Activated T-cell treated with anti-CD3 and anti-CD28 coated beads for 1 hour (primary cell): Measurements from ENCODE around the gene FAM98B.
"Not testable (repeated sequence)": the region's sequence is repeated elsewhere in the genome, so short reads cannot be mapped to it uniquely, and the experiment has no call there.

Experiments used
- DNase-seq: peaks from one replicate; pipeline ENCODE4 v3.0.0-alpha.2; 2020; ENCODE audit warnings: low read depth

Gene FAM98B

DNA sequence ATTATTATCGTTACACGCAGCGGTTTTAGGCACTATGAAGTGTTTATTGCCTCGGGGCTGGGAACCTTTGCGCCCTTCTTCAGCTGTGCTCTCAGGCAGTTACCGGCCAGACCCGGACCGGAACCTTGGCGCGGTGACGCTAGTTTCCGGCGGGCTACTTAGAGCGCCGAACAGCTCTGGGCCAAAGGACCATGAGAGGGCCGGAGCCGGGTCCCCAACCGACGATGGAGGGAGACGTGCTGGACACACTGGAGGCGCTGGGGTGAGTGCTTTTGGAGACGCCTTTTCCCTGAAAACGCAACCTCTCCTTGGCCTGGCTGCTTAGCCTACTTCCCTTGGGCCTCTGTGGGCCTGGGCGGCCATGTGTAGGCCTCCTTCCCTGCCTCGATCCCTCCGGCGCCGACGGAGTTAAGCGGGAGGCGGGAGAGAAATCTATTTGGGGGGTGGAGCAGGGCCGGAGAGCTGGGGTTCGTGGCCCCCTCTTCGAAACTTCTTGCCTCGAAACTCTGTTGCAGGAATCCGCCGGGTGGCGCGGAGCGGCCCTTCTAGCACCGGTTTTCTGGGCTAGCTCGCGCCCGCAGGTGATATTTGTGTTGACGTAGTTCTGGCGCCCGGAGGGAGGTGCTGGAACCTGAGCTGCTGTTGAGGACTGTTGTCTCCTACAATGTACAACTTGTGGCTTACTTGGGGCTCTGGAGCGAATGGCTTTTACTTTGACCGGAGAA lies at the start of gene FAM98B:
TSS of gene FAM98B (plus strand) at position 157 of the 725 bp plus-strand sequence. CDS start at position 192, 35 bp downstream.
- DNase-seq: peak; percentile 82

DNA sequence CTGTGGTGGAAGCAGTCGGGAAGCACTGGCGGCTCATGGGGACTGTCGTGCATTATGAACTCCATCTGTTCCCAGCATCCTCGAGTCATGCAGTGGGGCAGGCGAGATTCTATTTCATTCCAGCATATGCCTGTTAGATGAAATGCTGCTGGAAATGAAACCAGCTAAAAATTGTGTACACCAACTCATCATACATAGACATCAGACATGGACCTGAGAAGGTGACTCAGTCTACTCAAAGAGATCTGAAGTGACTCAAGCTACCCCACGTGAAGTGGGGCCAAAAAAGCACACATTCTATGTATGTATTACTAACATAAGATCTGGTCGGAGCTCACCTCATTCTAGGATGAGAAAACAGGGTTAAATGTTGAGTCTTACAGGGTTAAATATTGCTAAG lies 47.5 kb upstream of the FAM98B start:
- no peak for DNase-seq

DNA sequence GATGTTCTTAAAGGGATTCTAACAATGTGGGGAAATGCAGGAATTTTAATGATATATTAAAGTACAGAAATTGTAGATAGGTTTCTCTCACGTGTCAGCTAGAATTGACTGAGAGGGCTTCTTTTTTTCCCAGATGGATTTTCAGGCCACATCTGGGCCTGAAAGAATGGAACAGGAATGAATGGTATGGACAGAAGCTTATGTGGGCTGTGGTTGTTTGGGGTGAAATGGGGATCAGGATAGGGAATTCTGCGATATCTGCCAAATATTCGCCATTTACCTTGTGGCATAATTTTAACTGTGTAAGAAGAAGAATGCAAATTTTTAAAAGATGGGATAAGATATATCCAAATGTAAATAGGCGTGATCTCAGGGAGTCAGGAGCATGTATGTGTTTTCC lies 45.4 kb upstream of the FAM98B start:
- no peak for DNase-seq

DNA sequence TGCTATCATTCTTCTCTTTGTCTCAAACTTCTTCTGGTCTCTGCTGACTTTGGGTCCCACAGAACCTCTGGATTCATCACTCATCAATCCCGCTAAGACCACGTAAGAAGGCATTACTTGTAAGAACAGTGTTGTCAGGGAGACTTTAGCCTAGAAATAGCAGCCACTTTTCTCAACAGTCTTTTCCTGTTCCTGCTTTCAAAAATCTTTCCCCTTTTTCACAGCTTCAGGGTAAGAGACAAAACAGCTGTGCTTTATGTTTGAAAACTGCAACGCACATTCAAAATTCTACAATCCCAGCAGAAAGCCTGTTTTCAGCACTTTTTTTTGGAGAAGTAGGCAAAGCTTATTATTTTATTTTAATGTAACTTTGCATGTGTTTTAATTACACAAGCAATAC lies 42.0 kb upstream of the FAM98B start:
- no peak for DNase-seq

GRCh38 chr15:38412466-38412865 lies 41.5 kb upstream of the FAM98B start:
- DNase-seq: no peak

DNA sequence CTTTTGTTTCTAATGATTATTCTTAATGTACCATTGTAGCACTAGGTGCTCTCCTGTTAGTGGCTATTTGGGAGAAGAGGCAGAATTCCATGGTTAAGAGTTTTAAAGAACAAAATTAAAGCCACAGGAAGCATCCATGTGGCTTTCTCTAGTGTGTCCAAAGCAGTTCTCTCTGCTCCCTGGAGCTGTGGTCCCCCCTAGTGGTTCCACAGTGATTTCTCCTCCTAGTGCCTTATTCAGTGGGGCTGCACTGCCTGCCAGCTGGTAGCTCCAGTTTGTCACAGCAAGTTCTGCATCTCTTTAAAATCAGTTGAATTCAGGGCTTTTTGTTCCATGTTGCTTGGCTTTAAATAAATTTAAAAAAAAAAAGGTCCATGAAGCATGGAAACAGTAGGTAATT lies 39.6 kb upstream of the FAM98B start:
- no peak for DNase-seq

DNA sequence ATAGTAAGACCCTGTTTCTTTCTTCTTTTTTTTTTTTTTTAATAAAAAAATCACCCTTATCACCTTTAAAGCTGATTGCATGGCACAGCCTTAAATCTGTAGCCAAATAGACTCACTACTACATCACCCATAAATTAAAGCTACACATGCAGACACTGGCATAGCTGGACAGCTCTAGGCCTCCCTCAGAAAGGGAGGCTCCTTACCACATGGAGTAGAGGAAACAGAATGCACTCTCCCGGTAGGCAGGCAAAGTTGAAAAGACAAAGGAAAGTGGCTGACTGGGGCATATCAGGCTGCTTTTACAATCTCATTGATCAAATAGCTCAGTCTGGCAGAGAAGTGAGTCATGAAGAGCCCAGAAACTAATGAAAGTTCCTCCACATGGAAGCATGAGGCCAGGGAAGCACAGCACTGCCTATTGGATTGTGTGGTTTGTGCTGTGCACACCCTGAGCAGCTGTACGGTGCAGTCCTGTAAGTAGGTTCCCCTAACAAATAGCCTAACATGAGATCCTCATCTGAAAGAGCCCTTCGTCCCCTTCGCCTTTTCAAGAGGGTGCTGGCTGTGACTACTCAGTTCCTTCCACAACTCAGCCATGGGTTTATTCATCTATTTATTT lies 32.7 kb upstream of the FAM98B start:
- no peak for DNase-seq

DNA sequence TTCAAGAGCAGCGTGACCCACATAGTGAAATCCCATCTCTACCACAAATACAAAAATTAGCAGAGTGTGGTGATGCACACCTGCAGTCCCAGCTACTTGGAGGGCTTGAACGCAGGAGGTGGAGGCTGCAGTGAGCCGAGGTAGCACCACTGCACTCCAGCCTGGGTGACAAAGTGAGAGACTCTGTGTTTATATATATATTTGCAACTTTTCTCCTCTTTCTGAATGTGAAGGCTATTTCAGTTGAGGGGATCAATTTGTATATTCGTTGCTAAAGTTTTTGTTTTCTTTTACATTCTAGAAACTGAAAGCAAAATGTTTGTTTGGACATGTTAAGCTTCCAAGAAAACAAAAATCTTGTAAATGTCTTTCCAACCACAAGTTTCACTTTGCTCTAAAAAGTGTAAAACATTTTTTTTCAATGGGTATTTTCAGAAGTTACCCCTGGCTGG lies 29.8 kb upstream of the FAM98B start:
- no peak for DNase-seq

- no peak for DNase-seq
These were observed 28.7 kb upstream of the FAM98B start for GRCh38 chr15:38425269-38425668.

GRCh38 chr15:38427380-38427779 lies 26.5 kb upstream of the FAM98B start:
- DNase-seq: no peak

- DNase-seq: no peak
These were observed 23.7 kb upstream of the FAM98B start for GRCh38 chr15:38430106-38430760.

GRCh38 chr15:38436993-38437392 lies 16.9 kb upstream of the FAM98B start:
- no peak for DNase-seq

- DNase-seq: not testable (repeated sequence)
These were observed 16.3 kb upstream of the FAM98B start for GRCh38 chr15:38437603-38438002.

DNA sequence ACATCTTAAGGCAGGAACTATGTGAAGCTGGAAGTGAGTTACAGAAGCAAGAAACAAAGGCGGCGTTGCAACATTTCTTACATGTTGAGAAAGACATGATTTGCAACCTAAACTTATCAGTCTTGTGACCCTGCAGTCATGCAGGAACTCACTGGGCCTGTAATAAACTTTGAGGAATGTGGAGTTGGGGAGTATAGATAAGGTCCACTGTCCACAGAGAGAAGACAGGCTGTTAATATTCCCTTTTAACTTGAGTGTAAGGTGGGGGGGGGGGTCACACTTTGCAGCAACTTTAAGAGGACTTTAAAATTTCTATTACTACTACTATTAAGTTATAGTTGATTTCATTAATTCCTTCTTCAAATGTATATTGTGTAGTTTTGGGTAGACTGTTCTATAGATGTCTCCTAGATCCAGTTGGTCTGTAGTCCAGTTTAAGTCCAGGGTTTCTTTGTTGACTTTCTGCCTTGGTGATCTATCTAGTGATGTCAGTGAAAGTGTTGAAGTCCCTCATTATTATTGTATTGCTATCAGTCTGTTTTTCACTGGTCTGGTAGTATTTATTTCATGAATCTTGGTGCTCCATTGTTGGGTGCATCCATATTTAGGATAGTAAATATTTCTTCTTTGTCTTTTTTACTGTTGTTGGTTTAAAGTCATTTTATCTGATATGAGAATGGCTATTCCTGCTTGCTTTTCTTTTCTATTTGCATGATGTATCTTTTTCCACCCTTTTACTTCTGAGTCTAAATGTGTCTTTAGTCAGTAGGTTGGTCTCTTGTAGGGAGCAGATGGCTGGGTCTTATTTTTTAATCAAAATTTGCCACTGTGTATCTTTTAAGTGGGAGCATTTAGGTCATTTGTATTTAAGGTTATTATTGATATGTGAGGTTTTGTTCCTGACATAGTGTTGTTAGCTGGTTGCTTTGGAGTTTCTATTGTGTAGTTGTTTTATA lies 15.6 kb upstream of the FAM98B start:
- DNase-seq: no peak

DNA sequence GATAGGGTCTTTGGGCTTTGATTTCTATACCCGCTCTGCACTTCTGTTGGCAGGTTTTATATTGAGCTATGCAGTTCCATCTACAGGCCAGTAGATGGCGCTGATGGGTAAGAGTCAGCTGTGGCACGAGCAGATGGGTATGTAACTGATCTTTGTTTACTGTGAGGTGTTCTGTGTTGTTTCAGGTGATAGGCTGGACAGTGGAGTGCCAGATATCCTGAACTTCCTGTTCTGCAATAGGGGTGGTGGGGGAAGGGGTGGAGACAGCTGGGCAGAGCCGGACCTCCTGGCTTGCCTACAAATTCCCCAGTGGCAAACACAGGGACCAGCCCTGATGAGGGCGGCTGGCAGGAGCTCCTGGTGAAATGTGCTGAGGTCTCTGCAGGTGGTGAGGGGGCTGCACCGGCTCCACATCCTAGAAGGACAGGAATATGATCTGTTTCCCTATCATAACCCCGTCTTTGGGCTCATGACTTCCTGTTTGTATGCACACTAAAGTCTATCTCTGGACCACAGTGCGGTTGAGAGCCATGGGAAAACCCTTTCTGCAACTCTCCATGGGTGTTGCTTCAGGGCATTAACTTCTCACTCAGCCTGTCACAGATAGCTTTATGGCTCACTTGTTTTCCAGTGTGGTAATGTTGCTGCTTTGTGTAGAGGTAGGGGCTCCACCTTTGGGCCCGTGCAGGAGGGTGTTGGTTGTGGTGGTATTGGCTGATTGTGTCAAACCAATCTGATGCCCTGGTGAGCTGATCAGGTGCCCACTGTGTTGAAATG lies 13.4 kb upstream of the FAM98B start:
- peak; percentile 36 for DNase-seq

DNA sequence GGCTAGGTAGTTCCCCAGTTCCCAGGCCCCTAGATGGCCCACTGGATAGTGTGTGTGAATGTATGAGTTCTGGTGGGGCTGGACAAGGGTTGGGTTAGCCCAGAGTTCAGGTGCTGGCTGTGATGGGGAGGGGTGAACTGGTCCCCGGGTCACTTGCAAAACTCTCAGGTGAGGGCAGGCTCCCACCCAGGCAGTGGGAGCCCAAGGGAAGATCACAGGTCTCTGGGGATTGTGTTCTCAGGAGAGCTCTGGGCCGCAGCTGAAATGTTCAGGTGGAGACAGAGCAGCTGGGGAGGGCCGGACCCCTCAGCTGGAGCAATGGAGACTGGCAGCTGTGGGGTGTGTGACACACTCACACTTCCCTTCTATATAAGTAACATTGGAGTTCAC lies 12.8 kb upstream of the FAM98B start:
- DNase-seq: no peak

- DNase-seq: no peak
These were observed 766 bp downstream of the FAM98B start for GRCh38 chr15:38454696-38455090.

GRCh38 chr15:38455092-38455491 lies 1.2 kb downstream of the FAM98B start:
- no peak for DNase-seq

DNA sequence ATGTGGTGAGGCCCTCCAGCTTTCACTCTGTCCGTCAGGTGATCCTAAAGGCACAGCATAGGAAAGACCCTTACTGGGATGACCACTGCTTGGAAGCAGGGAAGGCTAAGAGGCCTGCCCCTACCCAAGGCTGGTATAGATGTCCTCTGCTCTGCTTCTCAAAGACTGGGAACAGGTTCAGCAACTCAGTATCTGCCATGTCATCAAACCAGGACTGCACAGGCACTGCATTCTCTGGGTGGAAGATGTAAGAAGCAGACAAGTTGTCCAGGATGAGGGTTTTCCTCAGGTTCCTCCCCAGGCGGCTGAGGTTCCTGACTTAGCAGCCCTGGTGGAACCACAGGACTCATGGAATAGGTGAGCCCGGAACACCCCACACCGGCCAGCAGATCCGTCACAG lies 4.7 kb downstream of the FAM98B start:
- no peak for DNase-seq

GRCh38 chr15:38459480-38459879 lies 5.6 kb downstream of the FAM98B start:
- no peak for DNase-seq

GRCh38 chr15:38460543-38460942 lies 6.6 kb downstream of the FAM98B start:
- no peak for DNase-seq
